ENCODE data around the gene FSCN2. TPM values are rescaled to one million over a fixed set of nuclear protein-coding genes. Genes with fewer than 3 reads are reported as not detected.

Gene FSCN2
- total RNA-seq, 6 experiments from 2014 or later: 0.71 to 1.4 (median 0.99) TPM

DNA sequence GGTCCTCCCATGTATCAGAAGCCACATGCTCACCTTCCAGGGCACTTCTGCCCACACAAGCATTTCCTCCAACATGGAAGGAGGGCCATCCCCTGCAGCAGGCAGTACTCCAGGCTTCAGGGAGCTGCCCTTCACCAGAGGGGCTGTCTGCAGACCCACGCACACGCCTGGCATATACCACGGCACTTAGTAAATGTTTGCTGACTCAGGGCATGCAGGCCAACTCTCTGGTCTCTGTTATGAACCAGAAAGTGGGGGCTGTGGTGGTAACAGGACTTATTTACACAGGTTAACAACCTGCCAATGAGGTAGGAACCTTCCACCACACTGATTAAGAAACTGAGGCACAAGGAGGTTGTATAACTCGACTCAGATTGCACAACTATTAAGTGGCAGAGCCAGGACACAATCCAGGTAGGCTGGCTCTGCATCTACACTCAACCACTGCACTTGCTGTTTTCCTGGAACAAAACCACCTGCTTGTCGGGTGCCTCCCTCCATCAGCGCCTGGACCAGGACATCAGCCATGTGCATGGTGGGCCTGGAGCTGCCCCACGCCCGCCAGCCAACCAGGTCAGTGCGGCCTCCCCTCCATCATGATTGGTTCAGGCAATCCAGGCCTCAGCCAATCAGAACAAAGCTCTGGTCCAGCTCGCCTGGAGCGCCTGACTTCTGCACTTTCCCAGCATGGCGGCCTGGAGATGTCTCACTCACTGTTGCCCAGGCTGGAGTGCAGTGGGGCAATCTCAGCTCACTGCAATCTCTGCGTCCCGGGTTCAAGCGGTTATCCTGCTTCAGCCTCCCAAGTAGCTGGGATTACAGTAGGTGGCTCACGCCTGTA lies 34.8 kb upstream of the FSCN2 start:
- DNase-seq: no peak
- Mint-ChIP-seq H3K36me3 (ENCODE audit: low read depth) (no peaks in the 10 kb centered on the region), H3K9me3 (no peaks in the 10 kb centered on the region), H3K27ac (no peak overlapping the region), H3K4me3 (no peak overlapping the region), H3K4me1 (ENCODE audit: low read depth) (peaks cover 5% of the 10 kb centered on the region; the same call in 1 of the 2 replicates), H3K27me3 (ENCODE audit: insufficient read depth) (peaks cover 5% of the 10 kb centered on the region; the same call in 1 of the 2 replicates)
- TF ChIP-seq, protein P1, sequence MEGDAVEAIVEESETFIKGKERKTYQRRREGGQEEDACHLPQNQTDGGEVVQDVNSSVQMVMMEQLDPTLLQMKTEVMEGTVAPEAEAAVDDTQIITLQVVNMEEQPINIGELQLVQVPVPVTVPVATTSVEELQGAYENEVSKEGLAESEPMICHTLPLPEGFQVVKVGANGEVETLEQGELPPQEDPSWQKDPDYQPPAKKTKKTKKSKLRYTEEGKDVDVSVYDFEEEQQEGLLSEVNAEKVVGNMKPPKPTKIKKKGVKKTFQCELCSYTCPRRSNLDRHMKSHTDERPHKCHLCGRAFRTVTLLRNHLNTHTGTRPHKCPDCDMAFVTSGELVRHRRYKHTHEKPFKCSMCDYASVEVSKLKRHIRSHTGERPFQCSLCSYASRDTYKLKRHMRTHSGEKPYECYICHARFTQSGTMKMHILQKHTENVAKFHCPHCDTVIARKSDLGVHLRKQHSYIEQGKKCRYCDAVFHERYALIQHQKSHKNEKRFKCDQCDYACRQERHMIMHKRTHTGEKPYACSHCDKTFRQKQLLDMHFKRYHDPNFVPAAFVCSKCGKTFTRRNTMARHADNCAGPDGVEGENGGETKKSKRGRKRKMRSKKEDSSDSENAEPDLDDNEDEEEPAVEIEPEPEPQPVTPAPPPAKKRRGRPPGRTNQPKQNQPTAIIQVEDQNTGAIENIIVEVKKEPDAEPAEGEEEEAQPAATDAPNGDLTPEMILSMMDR (IDR thresholded peaks at IDR 0.05): no peak

DNA sequence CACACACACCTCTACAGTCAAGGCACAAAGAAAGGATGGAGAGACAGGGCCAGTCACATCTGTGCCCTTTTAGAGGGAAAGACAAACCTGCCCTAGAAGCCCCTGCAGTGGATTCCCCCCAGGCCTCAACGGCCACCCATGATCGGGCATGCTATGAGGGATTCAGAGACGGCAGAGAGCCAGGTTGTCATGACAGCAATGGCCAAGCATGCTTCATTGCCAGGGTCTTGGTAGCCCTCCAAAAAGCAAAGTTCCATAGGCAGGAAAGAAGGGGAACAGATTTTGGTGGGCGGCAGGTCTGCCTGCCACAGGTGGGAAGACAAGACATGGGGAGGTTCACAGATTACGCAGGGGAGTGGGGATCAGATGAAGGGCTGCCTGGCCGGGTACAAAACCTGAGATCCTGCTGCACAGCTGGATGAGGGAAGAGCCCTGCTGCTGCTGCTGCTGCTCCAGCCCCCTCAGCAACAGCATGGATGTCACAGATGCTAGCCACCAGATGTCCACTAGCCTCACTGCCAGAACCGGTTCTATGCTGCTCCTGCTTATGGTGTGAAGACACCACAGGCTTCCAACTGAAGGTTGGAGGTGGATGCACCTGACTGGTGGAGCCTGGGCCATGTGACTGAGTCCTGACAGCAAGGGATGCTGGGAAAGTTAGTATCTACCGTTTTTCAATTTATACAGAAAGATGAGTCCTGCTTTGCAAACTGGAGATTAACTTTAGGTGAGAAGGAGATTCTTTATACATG lies 33.4 kb upstream of the FSCN2 start:
- no peak overlapping the region for H3K27ac Mint-ChIP-seq

DNA sequence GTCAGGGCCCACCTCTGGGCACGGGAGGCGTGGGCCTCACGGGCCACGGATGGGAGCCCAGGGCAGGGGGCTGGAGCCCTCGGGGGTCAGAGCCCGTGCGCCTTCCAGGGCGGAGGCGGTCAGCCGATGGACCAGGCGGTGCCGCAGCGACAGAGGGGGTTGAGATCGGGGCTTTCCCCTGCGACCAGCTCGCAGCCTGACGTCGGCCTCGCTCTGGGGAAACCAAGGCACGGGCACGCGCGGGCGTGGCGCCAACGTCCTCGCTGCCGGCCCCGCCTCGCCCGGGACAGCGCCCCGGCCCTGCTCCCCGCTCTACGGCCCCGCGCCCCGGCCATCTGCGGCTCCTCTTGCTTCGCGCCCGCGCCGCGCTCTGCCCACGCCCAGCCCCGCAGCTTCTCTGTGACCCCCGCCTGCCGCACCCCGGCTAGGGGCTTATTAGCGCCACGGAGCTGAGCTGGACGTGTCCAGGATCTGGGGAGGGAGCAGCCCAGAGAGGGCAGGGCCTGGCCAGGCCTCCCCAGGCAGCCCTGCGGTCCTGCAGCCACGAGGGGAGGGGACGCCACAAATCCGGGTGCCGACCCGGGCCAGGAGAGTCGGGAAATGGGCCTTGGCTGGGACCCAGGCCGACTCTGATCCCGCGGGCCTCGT lies 29.1 kb upstream of the FSCN2 start:
- peaks cover 9% of the 10 kb centered on the region for H3K27me3 Mint-ChIP-seq (ENCODE audit: insufficient read depth)
- H3K4me1 Mint-ChIP-seq (ENCODE audit: low read depth): peaks cover 7% of the 10 kb centered on the region
- H3K9me3 Mint-ChIP-seq: no peaks in the 10 kb centered on the region
- H3K4me3 Mint-ChIP-seq: no peak overlapping the region
- no peak for DNase-seq
- TF ChIP-seq, protein P1 (IDR thresholded peaks at IDR 0.05): no peak
- no peak overlapping the region for H3K27ac Mint-ChIP-seq
- no peaks in the 10 kb centered on the region for H3K36me3 Mint-ChIP-seq (ENCODE audit: low read depth)

More for the DNA sequence above, 33.4 kb upstream of the FSCN2 start:
- Mint-ChIP-seq H3K36me3 (ENCODE audit: low read depth) (no peaks in the 10 kb centered on the region), H3K4me3 (no peak overlapping the region; the same call in 1 of the 2 replicates), H3K9me3 (no peaks in the 10 kb centered on the region), H3K27me3 (ENCODE audit: insufficient read depth) (peaks cover 7% of the 10 kb centered on the region), H3K4me1 (ENCODE audit: low read depth) (peaks cover 7% of the 10 kb centered on the region)
- DNase-seq: no peak
- TF ChIP-seq, protein P1 (IDR thresholded peaks at IDR 0.05): no peak

DNA sequence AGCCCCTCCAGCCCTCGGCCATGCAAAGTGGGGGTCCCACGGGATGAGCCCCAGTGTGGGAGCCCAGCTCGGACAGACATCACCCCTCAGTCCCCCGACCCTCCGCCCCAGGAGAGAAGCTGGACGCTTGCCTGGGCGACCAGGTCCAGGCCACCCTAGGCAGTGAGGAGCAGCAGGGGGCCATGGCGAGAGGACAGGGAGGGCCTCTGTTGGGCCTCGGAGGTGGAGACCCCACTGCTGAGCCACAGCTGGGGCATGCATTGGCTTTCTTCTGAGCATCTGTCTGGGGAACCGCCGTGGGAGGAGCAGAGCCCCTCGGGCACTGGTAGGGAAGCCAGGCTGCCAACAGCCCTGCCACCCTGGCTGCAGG lies 28.6 kb upstream of the FSCN2 start:
- peaks cover 7% of the 10 kb centered on the region for H3K4me1 Mint-ChIP-seq (ENCODE audit: low read depth)
- TF ChIP-seq, protein P1 (IDR thresholded peaks at IDR 0.05): no peak
- no peak overlapping the region for H3K4me3 Mint-ChIP-seq
- no peak overlapping the region; the same call in 1 of the 2 replicates for H3K27ac Mint-ChIP-seq
- peaks cover 9% of the 10 kb centered on the region for H3K27me3 Mint-ChIP-seq (ENCODE audit: insufficient read depth)
- DNase-seq: no peak
- no peaks in the 10 kb centered on the region for H3K36me3 Mint-ChIP-seq (ENCODE audit: low read depth)
- H3K9me3 Mint-ChIP-seq: no peaks in the 10 kb centered on the region

DNA sequence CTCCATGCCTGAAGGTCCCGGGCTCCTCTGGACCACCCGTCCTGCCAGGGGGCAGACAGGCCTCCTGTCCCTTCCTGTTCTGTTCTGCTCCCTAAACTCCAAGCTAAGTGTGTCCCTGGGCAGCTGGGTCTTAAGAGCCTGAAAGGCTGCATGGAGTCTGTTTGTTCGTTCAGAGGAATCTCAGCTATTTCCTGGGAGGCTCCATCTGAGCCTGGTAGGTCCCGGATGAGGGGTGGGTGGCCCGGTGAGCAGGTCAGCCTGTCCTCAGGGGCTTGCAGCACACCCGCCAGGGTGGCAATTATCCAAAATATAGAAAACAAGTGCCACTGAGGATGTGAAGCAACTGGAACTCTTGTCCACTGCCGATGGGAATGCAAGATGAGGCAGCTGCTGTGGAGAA lies 28.1 kb upstream of the FSCN2 start:
- Mint-ChIP-seq H3K36me3 (ENCODE audit: low read depth) (no peaks in the 10 kb centered on the region), H3K4me1 (ENCODE audit: low read depth) (peaks cover 7% of the 10 kb centered on the region), H3K27me3 (ENCODE audit: insufficient read depth) (peaks cover 9% of the 10 kb centered on the region), H3K9me3 (no peaks in the 10 kb centered on the region), H3K4me3 (no peak overlapping the region), H3K27ac (peak overlapping the region; percentile 16; the same call in 1 of the 2 replicates)
- DNase-seq: no peak
- TF ChIP-seq, protein P1 (IDR thresholded peaks at IDR 0.05): no peak
